DND-41 (cell line): ENCODE results near the gene FLNA.

Experiments
- EZH2 ChIP-seq: IDR thresholded peaks from 3 replicates; pipeline ENCODE4 v1.6.1; 2012; ENCODE audit warnings: borderline replicate concordance, low read depth, mild to moderate bottlenecking, moderate library complexity, low read length, inconsistent platforms; ENCODE audit not compliant: severe bottlenecking
- TF ChIP-seq, protein P1 (sequence below): IDR thresholded peaks from 2 replicates; pipeline ENCODE4 v1.5.1; 2012; ENCODE audit warnings: borderline replicate concordance, low read length, moderate library complexity, mild to moderate bottlenecking; ENCODE audit not compliant: poor library complexity, severe bottlenecking; ENCODE audit errors: extremely low read depth

DNA sequence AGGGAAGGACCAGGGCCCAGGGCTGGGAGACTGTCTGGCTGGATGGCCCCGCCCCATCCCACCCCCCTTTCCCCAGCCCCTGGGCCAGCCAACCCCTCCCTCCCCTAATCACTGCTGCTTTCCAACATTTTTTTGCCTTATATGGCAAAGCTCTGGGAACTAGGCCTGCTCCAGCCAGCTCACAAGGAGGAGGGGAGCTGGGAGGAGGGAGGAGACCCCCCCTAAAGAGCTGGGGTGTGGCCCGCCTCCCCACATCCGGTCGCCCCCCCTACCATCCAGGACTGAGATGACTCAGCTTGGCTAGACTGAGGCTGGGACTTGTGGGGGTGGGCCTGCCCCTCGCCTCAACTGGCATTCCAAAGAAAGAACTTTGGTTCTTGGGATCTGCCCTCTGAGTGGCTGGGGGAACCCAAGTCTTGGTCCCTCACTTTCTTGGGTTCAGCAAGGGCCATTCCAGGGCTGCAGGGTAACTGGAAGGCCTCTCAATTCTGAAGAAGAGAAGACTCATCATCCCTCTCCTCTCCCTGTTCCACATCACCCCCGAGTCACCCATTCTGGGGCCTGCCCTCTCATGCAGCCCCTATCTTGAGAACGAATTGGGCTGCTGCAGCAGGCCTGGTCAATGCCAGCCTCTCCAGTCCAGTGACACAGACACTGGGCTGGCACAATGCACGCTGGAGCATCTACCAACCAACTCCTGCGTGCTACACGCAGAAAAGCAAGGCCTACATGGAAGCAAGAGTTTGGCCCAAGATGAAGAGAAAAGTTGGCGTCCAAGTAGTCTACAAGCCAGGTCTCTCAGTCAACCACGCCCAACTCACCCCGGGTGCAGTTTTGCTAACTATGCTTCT, 4.8 kb downstream of the FLNA start:
- TF ChIP-seq EZH2: no peak
- TF ChIP-seq, protein P1, sequence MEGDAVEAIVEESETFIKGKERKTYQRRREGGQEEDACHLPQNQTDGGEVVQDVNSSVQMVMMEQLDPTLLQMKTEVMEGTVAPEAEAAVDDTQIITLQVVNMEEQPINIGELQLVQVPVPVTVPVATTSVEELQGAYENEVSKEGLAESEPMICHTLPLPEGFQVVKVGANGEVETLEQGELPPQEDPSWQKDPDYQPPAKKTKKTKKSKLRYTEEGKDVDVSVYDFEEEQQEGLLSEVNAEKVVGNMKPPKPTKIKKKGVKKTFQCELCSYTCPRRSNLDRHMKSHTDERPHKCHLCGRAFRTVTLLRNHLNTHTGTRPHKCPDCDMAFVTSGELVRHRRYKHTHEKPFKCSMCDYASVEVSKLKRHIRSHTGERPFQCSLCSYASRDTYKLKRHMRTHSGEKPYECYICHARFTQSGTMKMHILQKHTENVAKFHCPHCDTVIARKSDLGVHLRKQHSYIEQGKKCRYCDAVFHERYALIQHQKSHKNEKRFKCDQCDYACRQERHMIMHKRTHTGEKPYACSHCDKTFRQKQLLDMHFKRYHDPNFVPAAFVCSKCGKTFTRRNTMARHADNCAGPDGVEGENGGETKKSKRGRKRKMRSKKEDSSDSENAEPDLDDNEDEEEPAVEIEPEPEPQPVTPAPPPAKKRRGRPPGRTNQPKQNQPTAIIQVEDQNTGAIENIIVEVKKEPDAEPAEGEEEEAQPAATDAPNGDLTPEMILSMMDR: no peak
